HEK293T (cell line): ENCODE measurements around the gene VWC2L.

Experiments used
- CTCF ChIA-PET: fragments of 350-600 bp; formaldehyde crosslinking; extraction: SDS; loops from one replicate; lab custom pipeline; 2021; ENCODE audit warnings: antibody characterized with exemption, inconsistent platforms; lab: Yijun Ruan, JAX
- POLR2A ChIA-PET: fragments of 350-600 bp; formaldehyde crosslinking; extraction: SDS; loops from one replicate; lab custom pipeline; 2020; ENCODE audit warnings: antibody characterized with exemption, inconsistent platforms; lab: Yijun Ruan, JAX
- DNase-seq: peaks from one replicate; pipeline ENCODE4 v3.0.0; 2012; ENCODE audit warnings: mixed read lengths; ENCODE audit errors: extremely low spot score
- ARNT ChIP-seq: fragments of 450-650 bp; IDR thresholded peaks from 2 replicates; pipeline ENCODE4 v1.6.1; 2017; ENCODE audit warnings: mild to moderate bottlenecking
- BHLHE40 ChIP-seq: fragments of 450-650 bp; IDR thresholded peaks from 2 replicates; pipeline ENCODE4 v1.6.1; 2016; ENCODE audit warnings: mild to moderate bottlenecking, moderate library complexity, borderline replicate concordance
- CTBP1 ChIP-seq: fragments of 450-650 bp; IDR thresholded peaks from 2 replicates; pipeline ENCODE4 v1.6.1; 2016; ENCODE audit warnings: borderline replicate concordance
- ELF4 ChIP-seq: fragments of 450-650 bp; IDR thresholded peaks from 2 replicates; pipeline ENCODE4 v1.6.1; 2017; ENCODE audit warnings: antibody characterized with exemption
- FOXA1 ChIP-seq: fragments of 450-650 bp; IDR thresholded peaks from 2 replicates; pipeline ENCODE4 v1.6.1; 2016; ENCODE audit warnings: mild to moderate bottlenecking
- FOXK2 ChIP-seq: fragments of 450-650 bp; IDR thresholded peaks from 2 replicates; pipeline ENCODE4 v1.6.1; 2016; ENCODE audit warnings: mild to moderate bottlenecking
- FOXM1 ChIP-seq: fragments of 450-650 bp; IDR thresholded peaks from 2 replicates; pipeline ENCODE4 v1.6.1; 2017; ENCODE audit warnings: mild to moderate bottlenecking, borderline replicate concordance
- HDGF ChIP-seq: fragments of 450-650 bp; IDR thresholded peaks from 2 replicates; pipeline ENCODE4 v1.6.1; 2017; ENCODE audit warnings: antibody characterized with exemption, borderline replicate concordance
- L3MBTL2 ChIP-seq: fragments of 450-650 bp; conservative IDR thresholded peaks from 2 replicates; pipeline ENCODE4 v1.6.1; 2016; ENCODE audit warnings: mild to moderate bottlenecking
- LEF1 ChIP-seq: fragments of 450-650 bp; IDR thresholded peaks from 2 replicates; pipeline ENCODE4 v1.6.1; 2017; ENCODE audit warnings: mild to moderate bottlenecking, borderline replicate concordance
- NFRKB ChIP-seq: fragments of 450-650 bp; IDR thresholded peaks from 2 replicates; pipeline ENCODE4 v1.6.1; 2016; ENCODE audit warnings: mild to moderate bottlenecking, moderate library complexity
- PKNOX1 ChIP-seq: fragments of 450-650 bp; IDR thresholded peaks from 2 replicates; pipeline ENCODE4 v1.6.1; 2016
- SP1 ChIP-seq: fragments of 450-650 bp; IDR thresholded peaks from 2 replicates; pipeline ENCODE4 v1.6.1; 2017
- SUZ12 ChIP-seq: fragments of 450-650 bp; IDR thresholded peaks from 2 replicates; pipeline ENCODE4 v1.6.1; 2016; ENCODE audit warnings: mild to moderate bottlenecking
- TARDBP ChIP-seq: fragments of 450-650 bp; IDR thresholded peaks from 2 replicates; pipeline ENCODE4 v1.6.1; 2016
- ZNF384 ChIP-seq: fragments of 450-650 bp; IDR thresholded peaks from 2 replicates; pipeline ENCODE4 v1.6.1; 2016

VWC2L gene

GRCh38 chr2:214389334-214389733 lies 21.5 kb upstream of the VWC2L start:
- ChIA-PET CTCF (no interaction called here), POLR2A (no interaction called here)
- no peak for DNase-seq
- TF ChIP-seq FOXM1 (no peak), LEF1 (no peak), ZNF384 (no peak), SUZ12 (no peak), NFRKB (no peak), L3MBTL2 (no peak), PKNOX1 (no peak), BHLHE40 (no peak), SP1 (no peak), TARDBP (no peak), ELF4 (no peak), FOXK2 (no peak), FOXA1 (no peak), CTBP1 (no peak), ARNT (no peak), HDGF (no peak)

- POLR2A ChIA-PET, result no interaction called here
- no peak for TF ChIP-seq SUZ12
- TF ChIP-seq NFRKB, result no peak
- no peak for TF ChIP-seq FOXA1
- no peak for TF ChIP-seq LEF1
- no peak for TF ChIP-seq CTBP1
- no peak for TF ChIP-seq BHLHE40
- TF ChIP-seq ZNF384, result no peak
- no peak for TF ChIP-seq L3MBTL2
- no peak for TF ChIP-seq ARNT
- TF ChIP-seq FOXM1, result no peak
- TF ChIP-seq HDGF, result no peak
- TF ChIP-seq TARDBP, result no peak
- TF ChIP-seq PKNOX1, result no peak
- no peak for TF ChIP-seq SP1
- TF ChIP-seq ELF4, result no peak
- DNase-seq, result no peak
- CTCF ChIA-PET, result no interaction called here
Observed at GRCh38 chr2:214393796-214394195, 17.1 kb upstream of the VWC2L start.

- ChIA-PET POLR2A (no interaction called here), CTCF (no interaction called here)
- TF ChIP-seq ELF4, result no peak
- no peak for TF ChIP-seq LEF1
- TF ChIP-seq NFRKB, result no peak
- no peak for TF ChIP-seq FOXA1
- no peak for TF ChIP-seq FOXM1
- no peak for DNase-seq
Observed at GRCh38 chr2:214395040-214395439, 15.8 kb upstream of the VWC2L start.

- CTCF ChIA-PET, result no interaction called here
- POLR2A ChIA-PET, result no interaction called here
- no peak for TF ChIP-seq FOXK2
- no peak for TF ChIP-seq LEF1
- no peak for TF ChIP-seq ELF4
- TF ChIP-seq HDGF, result no peak
- no peak for TF ChIP-seq L3MBTL2
- TF ChIP-seq SUZ12, result no peak
- no peak for TF ChIP-seq CTBP1
- TF ChIP-seq ARNT, result no peak
- TF ChIP-seq FOXM1, result no peak
- TF ChIP-seq BHLHE40, result no peak
- no peak for TF ChIP-seq PKNOX1
- TF ChIP-seq TARDBP, result no peak
- TF ChIP-seq NFRKB, result no peak
- no peak for DNase-seq
Observed at GRCh38 chr2:214401580-214401979, 9.3 kb upstream of the VWC2L start.

- no peak for DNase-seq
- CTCF ChIA-PET, result no interaction called here
- TF ChIP-seq NFRKB (no peak), CTBP1 (no peak), HDGF (no peak), BHLHE40 (no peak), L3MBTL2 (no peak), FOXA1 (no peak), LEF1 (no peak), FOXK2 (no peak)
- POLR2A ChIA-PET, result no interaction called here
Observed at GRCh38 chr2:214410128-214410775, 602 bp upstream of the VWC2L start.

- CTCF ChIA-PET, result no interaction called here
- no peak for DNase-seq
- POLR2A ChIA-PET, result no interaction called here
- TF ChIP-seq FOXK2, result no peak
- no peak for TF ChIP-seq SUZ12
- no peak for TF ChIP-seq L3MBTL2
- TF ChIP-seq PKNOX1, result no peak
- no peak for TF ChIP-seq ARNT
- no peak for TF ChIP-seq CTBP1
- no peak for TF ChIP-seq SP1
- no peak for TF ChIP-seq NFRKB
- no peak for TF ChIP-seq ELF4
- no peak for TF ChIP-seq TARDBP
Observed at GRCh38 chr2:214412679-214413078, 1.8 kb downstream of the VWC2L start.
